Panc1 (cell line): Measurements from ENCODE around the gene C3orf85. TPM values are rescaled to one million over a fixed set of nuclear protein-coding genes. Genes with fewer than 3 reads are reported as not detected.

Experiments
- ATAC-seq: fragments of 200-7000 bp; cut with Tn5 transposase; 2 replicates; pipeline ENCODE4 v1.9.1; 2020; ENCODE audit warnings: mild to moderate bottlenecking, moderate library complexity
- BruUV-seq: library from RNA; stranded (reverse); fragments of 400-500 nt; replicated peaks from 2 replicates; lab custom pipeline; 2021; lab: Mats Ljungman, UMichigan
- CTCF ChIA-PET: fragments of 300-600 bp; sonication (Branson Sonifier 250); formaldehyde crosslinking; loops from one replicate; lab custom pipeline; 2022; ENCODE audit warnings: antibody characterized with exemption; lab: Charles Lee
- POLR2A ChIA-PET: fragments of 300-600 bp; sonication (Branson Sonifier 250); formaldehyde crosslinking; loops from one replicate; lab custom pipeline; 2022; ENCODE audit warnings: antibody characterized with exemption; lab: Charles Lee
- DNase-seq: peaks from one replicate; pipeline ENCODE4 v3.0.0-alpha.2; 2010; ENCODE audit warnings: low read depth, low spot score
- H3K27ac ChIP-seq: 2 replicates; pipeline ENCODE4 v1.5.1; 2011; ENCODE audit warnings: mild to moderate bottlenecking, low read length, inconsistent platforms
- H3K27me3 ChIP-seq: fragments of 200-500 bp; sonication (Bioruptor generic); 2 replicates; pipeline ENCODE4 v1.6.0; 2014; ENCODE audit warnings: low read length, inconsistent platforms; ENCODE audit not compliant: control insufficient read depth, insufficient read depth
- H3K36me3 ChIP-seq: fragments of 200-500 bp; sonication (Bioruptor generic); 2 replicates; pipeline ENCODE4 v1.5.1; 2014; ENCODE audit warnings: inconsistent platforms, mild to moderate bottlenecking, low read length, moderate library complexity; ENCODE audit not compliant: control insufficient read depth, insufficient read depth
- H3K4me1 ChIP-seq: 2 replicates; pipeline ENCODE4 v1.5.1; 2011; ENCODE audit warnings: inconsistent platforms, mild to moderate bottlenecking, low read length, moderate library complexity; ENCODE audit not compliant: control insufficient read depth, insufficient read depth
- H3K4me3 ChIP-seq, 2 experiments: 2 replicates each; pipeline ENCODE4 v1.5.1; 2011 to 2012; ENCODE audit warnings: low read depth in 2 of 2, low read length in 2 of 2, mild to moderate bottlenecking in 2 of 2, inconsistent platforms in 1 of 2, moderate library complexity in 1 of 2
- H3K9me3 ChIP-seq: fragments of 200-500 bp; sonication (Bioruptor generic); 2 replicates; pipeline ENCODE4 v1.5.1; 2014; ENCODE audit warnings: low read depth, mild to moderate bottlenecking, inconsistent platforms, low read length, moderate library complexity; ENCODE audit not compliant: control insufficient read depth, insufficient read depth
- POLR2AphosphoS5 ChIP-seq: IDR thresholded peaks from 2 replicates; pipeline ENCODE4 v1.6.1; 2012; ENCODE audit warnings: mild to moderate bottlenecking, low read depth, low read length, moderate library complexity
- SIN3A ChIP-seq: IDR thresholded peaks from 2 replicates; pipeline ENCODE4 v1.6.1; 2012; ENCODE audit warnings: low read depth, mild to moderate bottlenecking, low read length, moderate library complexity, borderline replicate concordance; ENCODE audit not compliant: insufficient read depth
- TCF7L2 ChIP-seq: IDR thresholded peaks from 2 replicates; pipeline ENCODE4 v1.6.1; 2011; ENCODE audit warnings: mild to moderate bottlenecking, low read depth, low read length, inconsistent platforms
- in situ Hi-C: cut with HindIII; loops from 2 replicates; pipeline ENCODE4 v1.10.0; 2016; ENCODE audit warnings: low sequenced_read_pairs, low pct_unique_long_range_greater_than_20kb
- intact Hi-C: fragments of 100-400 bp; cut with micrococcal nuclease; formaldehyde crosslinking; loops from one replicate; pipeline ENCODE4 v1.10.0; 2022; ENCODE audit not compliant: unreplicated experiment
- total RNA-seq: library from RNA; stranded (reverse); gene quantifications from one replicate; pipeline ENCODE4 v1.2.1, GENCODE V29; 2021; ENCODE audit not compliant: unreplicated experiment
- TF ChIP-seq, protein P1 (sequence below): fragments of 450-650 bp; IDR thresholded peaks from 2 replicates; pipeline ENCODE4 v1.5.1; 2017; ENCODE audit warnings: mild to moderate bottlenecking
- TF ChIP-seq, protein P2 (sequence below), 2 experiments: IDR thresholded peaks; 2 replicates each; pipeline ENCODE4 v1.6.1; 2011 to 2012; ENCODE audit warnings: low read depth in 2 of 2, control low read depth in 1 of 2, low read length in 1 of 2, mild to moderate bottlenecking in 1 of 2, moderate library complexity in 1 of 2; ENCODE audit not compliant: insufficient read depth in 1 of 2

The C3orf85 gene
- total RNA-seq, 1 experiment from 2014 or later = not detected

DNA sequence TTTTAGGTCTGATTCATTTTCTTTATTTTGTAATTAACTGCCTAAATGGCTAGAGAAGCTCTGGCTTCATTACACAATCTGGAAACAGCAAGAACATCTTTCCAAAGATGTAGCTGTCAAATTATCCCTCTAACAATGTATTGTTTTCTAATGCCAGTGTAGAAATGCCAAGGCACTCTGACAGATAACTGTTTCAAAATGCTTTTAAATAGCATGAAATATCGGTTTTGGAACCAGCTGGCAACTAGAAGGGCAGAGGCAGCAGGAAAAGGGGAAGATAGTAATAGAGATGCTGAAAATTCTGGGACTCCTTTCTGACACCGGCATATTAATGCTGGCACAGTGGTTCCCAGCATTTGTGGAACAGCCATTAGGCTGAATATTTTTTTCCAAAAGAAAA lies 44.7 kb upstream of the C3orf85 start:
- in situ Hi-C loops (no loop called here), intact Hi-C loops (no loop called here)
- no TSS peak for BruUV-seq
- no peak for TF ChIP-seq POLR2AphosphoS5
- TF ChIP-seq TCF7L2 = no peak
- TF ChIP-seq, protein P1, sequence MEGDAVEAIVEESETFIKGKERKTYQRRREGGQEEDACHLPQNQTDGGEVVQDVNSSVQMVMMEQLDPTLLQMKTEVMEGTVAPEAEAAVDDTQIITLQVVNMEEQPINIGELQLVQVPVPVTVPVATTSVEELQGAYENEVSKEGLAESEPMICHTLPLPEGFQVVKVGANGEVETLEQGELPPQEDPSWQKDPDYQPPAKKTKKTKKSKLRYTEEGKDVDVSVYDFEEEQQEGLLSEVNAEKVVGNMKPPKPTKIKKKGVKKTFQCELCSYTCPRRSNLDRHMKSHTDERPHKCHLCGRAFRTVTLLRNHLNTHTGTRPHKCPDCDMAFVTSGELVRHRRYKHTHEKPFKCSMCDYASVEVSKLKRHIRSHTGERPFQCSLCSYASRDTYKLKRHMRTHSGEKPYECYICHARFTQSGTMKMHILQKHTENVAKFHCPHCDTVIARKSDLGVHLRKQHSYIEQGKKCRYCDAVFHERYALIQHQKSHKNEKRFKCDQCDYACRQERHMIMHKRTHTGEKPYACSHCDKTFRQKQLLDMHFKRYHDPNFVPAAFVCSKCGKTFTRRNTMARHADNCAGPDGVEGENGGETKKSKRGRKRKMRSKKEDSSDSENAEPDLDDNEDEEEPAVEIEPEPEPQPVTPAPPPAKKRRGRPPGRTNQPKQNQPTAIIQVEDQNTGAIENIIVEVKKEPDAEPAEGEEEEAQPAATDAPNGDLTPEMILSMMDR = no peak
- no peak for TF ChIP-seq SIN3A
- TF ChIP-seq, protein P2, sequence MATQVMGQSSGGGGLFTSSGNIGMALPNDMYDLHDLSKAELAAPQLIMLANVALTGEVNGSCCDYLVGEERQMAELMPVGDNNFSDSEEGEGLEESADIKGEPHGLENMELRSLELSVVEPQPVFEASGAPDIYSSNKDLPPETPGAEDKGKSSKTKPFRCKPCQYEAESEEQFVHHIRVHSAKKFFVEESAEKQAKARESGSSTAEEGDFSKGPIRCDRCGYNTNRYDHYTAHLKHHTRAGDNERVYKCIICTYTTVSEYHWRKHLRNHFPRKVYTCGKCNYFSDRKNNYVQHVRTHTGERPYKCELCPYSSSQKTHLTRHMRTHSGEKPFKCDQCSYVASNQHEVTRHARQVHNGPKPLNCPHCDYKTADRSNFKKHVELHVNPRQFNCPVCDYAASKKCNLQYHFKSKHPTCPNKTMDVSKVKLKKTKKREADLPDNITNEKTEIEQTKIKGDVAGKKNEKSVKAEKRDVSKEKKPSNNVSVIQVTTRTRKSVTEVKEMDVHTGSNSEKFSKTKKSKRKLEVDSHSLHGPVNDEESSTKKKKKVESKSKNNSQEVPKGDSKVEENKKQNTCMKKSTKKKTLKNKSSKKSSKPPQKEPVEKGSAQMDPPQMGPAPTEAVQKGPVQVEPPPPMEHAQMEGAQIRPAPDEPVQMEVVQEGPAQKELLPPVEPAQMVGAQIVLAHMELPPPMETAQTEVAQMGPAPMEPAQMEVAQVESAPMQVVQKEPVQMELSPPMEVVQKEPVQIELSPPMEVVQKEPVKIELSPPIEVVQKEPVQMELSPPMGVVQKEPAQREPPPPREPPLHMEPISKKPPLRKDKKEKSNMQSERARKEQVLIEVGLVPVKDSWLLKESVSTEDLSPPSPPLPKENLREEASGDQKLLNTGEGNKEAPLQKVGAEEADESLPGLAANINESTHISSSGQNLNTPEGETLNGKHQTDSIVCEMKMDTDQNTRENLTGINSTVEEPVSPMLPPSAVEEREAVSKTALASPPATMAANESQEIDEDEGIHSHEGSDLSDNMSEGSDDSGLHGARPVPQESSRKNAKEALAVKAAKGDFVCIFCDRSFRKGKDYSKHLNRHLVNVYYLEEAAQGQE (IDR thresholded peaks at IDR 0.05; ENCODE audit: insufficient read depth in 1 of 2, low read depth in 2 of 2, low read length in 1 of 2) = no peak
- no peaks in the 10 kb centered on the region for H3K4me1 ChIP-seq
- ChIA-PET POLR2A (no interaction called here), CTCF (no interaction called here)
- H3K27me3 ChIP-seq = no peaks in the 10 kb centered on the region
- no peaks in the 10 kb centered on the region for H3K36me3 ChIP-seq
- H3K9me3 ChIP-seq = no peaks in the 10 kb centered on the region
- no peak overlapping the region for H3K4me3 ChIP-seq
- no peak for ATAC-seq
- no peak for DNase-seq
- H3K27ac ChIP-seq = no peak overlapping the region

DNA sequence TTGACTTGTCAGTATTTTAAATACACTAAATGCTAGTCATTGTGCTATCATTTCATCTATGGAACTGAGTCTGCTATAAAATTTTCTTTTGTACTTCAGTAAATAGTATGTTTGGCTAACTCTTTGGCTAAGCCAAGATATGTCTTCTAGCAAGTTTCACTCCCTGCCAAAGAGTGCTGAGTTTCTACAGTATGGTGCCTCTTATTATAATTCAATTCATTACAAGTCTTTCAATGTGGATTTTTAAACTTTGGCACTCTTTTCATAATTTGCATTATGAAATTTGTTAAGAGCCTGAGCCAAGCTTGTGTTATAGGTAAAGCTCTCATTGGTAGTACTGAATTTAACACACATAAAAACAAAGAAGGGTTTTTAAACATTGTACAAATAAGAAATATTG lies 43.0 kb upstream of the C3orf85 start:
- in situ Hi-C loops (no loop called here), intact Hi-C loops (no loop called here)
- CTCF ChIA-PET = no interaction called here
- ATAC-seq (no peak), DNase-seq (no peak)
- TF ChIP-seq, protein P1 = no peak
- TF ChIP-seq POLR2AphosphoS5 = no peak
- TF ChIP-seq, protein P2 (IDR thresholded peaks at IDR 0.05; ENCODE audit: insufficient read depth in 1 of 2, low read depth in 2 of 2, low read length in 1 of 2) = no peak
- TF ChIP-seq TCF7L2 = no peak
- no peak for TF ChIP-seq SIN3A
- Histone ChIP-seq H3K27ac (no peak overlapping the region), H3K9me3 (no peaks in the 10 kb centered on the region), H3K36me3 (no peaks in the 10 kb centered on the region), H3K4me3 (no peak overlapping the region), H3K4me1 (no peaks in the 10 kb centered on the region), H3K27me3 (no peaks in the 10 kb centered on the region)
- BruUV-seq = no TSS peak
- POLR2A ChIA-PET = no interaction called here
